Neural progenitor cell (in vitro differentiated cells): ENCODE results near the gene FOLH1.
"Not testable (repeated sequence)": the region's sequence is repeated elsewhere in the genome, so short reads cannot be mapped to it uniquely, and the experiment has no call there.

Source experiments
- CTCF ChIP-seq: fragments of 200-600 bp; sonication (generic); IDR thresholded peaks from 2 replicates; pipeline ENCODE4 v1.5.1; 2017; ENCODE audit warnings: antibody characterized with exemption, mild to moderate bottlenecking
- EZH2 ChIP-seq: fragments of 200-600 bp; sonication (generic); IDR thresholded peaks from 2 replicates; pipeline ENCODE4 v1.6.1; 2017; ENCODE audit warnings: antibody characterized with exemption, mild to moderate bottlenecking, moderate library complexity

GRCh38 chr11:49190287-49190686, 18.1 kb downstream of the FOLH1 start:
- TF ChIP-seq CTCF, EZH2: not testable (repeated sequence)
